Activated CD4-positive, alpha-beta T cell treated with anti-CD3 and anti-CD28 coated beads, Interleukin-2, amount 50 U/mL, for 1 hour (primary cell): Measurements from ENCODE around the gene CMTM1.

Source experiments
- DNase-seq: peaks from one replicate; pipeline ENCODE4 v3.0.0-alpha.2; 2020

The CMTM1 gene

GRCh38 chr16:66566051-66566901, at the start of gene CMTM1:
CMTM1 (plus strand) TSS chr16:66566439; CDS start chr16:66566514, 75 bp downstream.
- no peak for DNase-seq

- DNase-seq = no peak
These were observed 49.8 kb upstream of the CMTM1 start for GRCh38 chr16:66516509-66516807.

- DNase-seq = peak; percentile 70
These were observed 49.2 kb upstream of the CMTM1 start for GRCh38 chr16:66516808-66517585.

GRCh38 chr16:66517586-66518263, 48.5 kb upstream of the CMTM1 start:
- no peak for DNase-seq

- DNase-seq = no peak
These were observed 46.5 kb upstream of the CMTM1 start for GRCh38 chr16:66519482-66520373.

GRCh38 chr16:66520406-66521170, 45.7 kb upstream of the CMTM1 start:
- no peak for DNase-seq

- DNase-seq = no peak
These were observed 45.0 kb upstream of the CMTM1 start for GRCh38 chr16:66521252-66521713.

GRCh38 chr16:66521951-66522771, 44.1 kb upstream of the CMTM1 start:
- peak; percentile 86 for DNase-seq

GRCh38 chr16:66522816-66523590, 43.2 kb upstream of the CMTM1 start:
- no peak for DNase-seq

GRCh38 chr16:66523861-66524354, 42.3 kb upstream of the CMTM1 start:
- DNase-seq = peak; percentile 24

- DNase-seq = no peak
These were observed 41.6 kb upstream of the CMTM1 start for GRCh38 chr16:66524601-66525164.

- DNase-seq = no peak
These were observed 40.7 kb upstream of the CMTM1 start for GRCh38 chr16:66525396-66526180.

GRCh38 chr16:66528294-66528693, 37.9 kb upstream of the CMTM1 start:
- no peak for DNase-seq

GRCh38 chr16:66529475-66529874, 36.8 kb upstream of the CMTM1 start:
- DNase-seq = no peak

- no peak for DNase-seq
These were observed 31.9 kb upstream of the CMTM1 start for GRCh38 chr16:66534376-66534799.

- no peak for DNase-seq
These were observed 29.7 kb upstream of the CMTM1 start for GRCh38 chr16:66536525-66536924.

- DNase-seq = no peak
These were observed 29.0 kb upstream of the CMTM1 start for GRCh38 chr16:66537236-66537635.

- no peak for DNase-seq
These were observed 27.3 kb upstream of the CMTM1 start for GRCh38 chr16:66538910-66539309.
